Panc1 (cell line): ENCODE results near the gene ADPRH.

Source experiments
- CTCF ChIP-seq: fragments of 450-650 bp; IDR thresholded peaks from 2 replicates; pipeline ENCODE4 v1.5.1; 2017; ENCODE audit warnings: mild to moderate bottlenecking
- POLR2AphosphoS5 ChIP-seq: IDR thresholded peaks from 2 replicates; pipeline ENCODE4 v1.6.1; 2012; ENCODE audit warnings: mild to moderate bottlenecking, low read depth, low read length, moderate library complexity
- REST ChIP-seq, 2 experiments: IDR thresholded peaks; 2 replicates each; pipeline ENCODE4 v1.6.1; 2011 to 2012; ENCODE audit warnings: low read depth in 2 of 2, control low read depth in 1 of 2, low read length in 1 of 2, mild to moderate bottlenecking in 1 of 2, moderate library complexity in 1 of 2; ENCODE audit not compliant: insufficient read depth in 1 of 2
- SIN3A ChIP-seq: IDR thresholded peaks from 2 replicates; pipeline ENCODE4 v1.6.1; 2012; ENCODE audit warnings: low read depth, mild to moderate bottlenecking, low read length, moderate library complexity, borderline replicate concordance; ENCODE audit not compliant: insufficient read depth
- TCF7L2 ChIP-seq: IDR thresholded peaks from 2 replicates; pipeline ENCODE4 v1.6.1; 2011; ENCODE audit warnings: mild to moderate bottlenecking, low read depth, low read length, inconsistent platforms

GRCh38 chr3:119585856-119586570 is 6.7 kb downstream of the ADPRH start:
- no peak for TF ChIP-seq CTCF
- TF ChIP-seq POLR2AphosphoS5: no peak
- no peak for TF ChIP-seq REST (IDR thresholded peaks at IDR 0.05; ENCODE audit: insufficient read depth in 1 of 2, low read depth in 2 of 2, low read length in 1 of 2)
- no peak for TF ChIP-seq SIN3A
- TF ChIP-seq TCF7L2: no peak
